ENCODE data around the gene HCRTR1. TPM values are rescaled to one million over a fixed set of nuclear protein-coding genes. Genes with fewer than 3 reads are reported as not detected.

The HCRTR1 gene
- total and polyA plus RNA-seq, 2 donors (not counting 3 experiments of a cell fraction or from before 2014, with no cell fraction given) = 0.93 to 1.5 TPM

GRCh38 chr1:31576743-31577455 lies 40.6 kb upstream of the HCRTR1 start:
- TF ChIP-seq POLR2A (IDR thresholded peaks at IDR 0.05; ENCODE audit: low read depth, low read length) = peak; percentile 14
- no peak for TF ChIP-seq GATA2 (IDR thresholded peaks at IDR 0.05; ENCODE audit: insufficient read depth, insufficient read length, low read depth, low read length)
- TF ChIP-seq, protein P1, sequence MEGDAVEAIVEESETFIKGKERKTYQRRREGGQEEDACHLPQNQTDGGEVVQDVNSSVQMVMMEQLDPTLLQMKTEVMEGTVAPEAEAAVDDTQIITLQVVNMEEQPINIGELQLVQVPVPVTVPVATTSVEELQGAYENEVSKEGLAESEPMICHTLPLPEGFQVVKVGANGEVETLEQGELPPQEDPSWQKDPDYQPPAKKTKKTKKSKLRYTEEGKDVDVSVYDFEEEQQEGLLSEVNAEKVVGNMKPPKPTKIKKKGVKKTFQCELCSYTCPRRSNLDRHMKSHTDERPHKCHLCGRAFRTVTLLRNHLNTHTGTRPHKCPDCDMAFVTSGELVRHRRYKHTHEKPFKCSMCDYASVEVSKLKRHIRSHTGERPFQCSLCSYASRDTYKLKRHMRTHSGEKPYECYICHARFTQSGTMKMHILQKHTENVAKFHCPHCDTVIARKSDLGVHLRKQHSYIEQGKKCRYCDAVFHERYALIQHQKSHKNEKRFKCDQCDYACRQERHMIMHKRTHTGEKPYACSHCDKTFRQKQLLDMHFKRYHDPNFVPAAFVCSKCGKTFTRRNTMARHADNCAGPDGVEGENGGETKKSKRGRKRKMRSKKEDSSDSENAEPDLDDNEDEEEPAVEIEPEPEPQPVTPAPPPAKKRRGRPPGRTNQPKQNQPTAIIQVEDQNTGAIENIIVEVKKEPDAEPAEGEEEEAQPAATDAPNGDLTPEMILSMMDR (IDR thresholded peaks at IDR 0.05; ENCODE audit: extremely low read depth in 1 of 2, insufficient read depth in 1 of 2, low read depth in 1 of 2, low read length in 2 of 2) = no peak
- no peak overlapping the region for H2AFZ ChIP-seq (ENCODE audit: low read depth, low read length)
- intact Hi-C loops (cut with micrococcal nuclease) = loop anchor here (5.0 kb wide), 1 partner anchor 135 kb away; no protein-coding TSS in a partner anchor
- dilution Hi-C loops (cut with MboI; ENCODE audit: extremely low pct_ligation_motif_present, low sequenced_read_pairs) = no loop called here
- CTCF ChIA-PET = interaction anchor here (1.3 to 4.0 kb wide), 6 partner anchors 11 to 42 kb away, joined by 4 to 15 read pairs (median 10); no protein-coding TSS in a partner anchor
- DNase-seq (ENCODE audit: low read depth, low spot score) (peak; percentile 16), FAIRE-seq (peak; percentile 4)
- H3K4me2 ChIP-seq (ENCODE audit: insufficient read depth, low read length) = peak overlapping the region; percentile 97
- H3K9me3 ChIP-seq (replicated peaks; ENCODE audit: control insufficient read depth, insufficient read depth, low read length) = no peaks in the 10 kb centered on the region
- no peaks in the 10 kb centered on the region for H3K9me1 ChIP-seq (replicated peaks; ENCODE audit: control insufficient read depth, extremely low read depth, insufficient read depth, low read length)
- H3K4me3 ChIP-seq (replicated peaks in 1 of 3; ENCODE audit: insufficient read depth in 1 of 3, low read depth in 1 of 3, low read length in 3 of 3) = peak overlapping the region; percentile 76 to 90 (median 87)
- H3K27ac ChIP-seq (ENCODE audit: insufficient read depth, low read depth, low read length) = peak overlapping the region; percentile 88
- no peaks in the 10 kb centered on the region for H4K20me1 ChIP-seq (replicated peaks; ENCODE audit: control insufficient read depth, extremely low read depth, insufficient read depth, low read length)
- POLR2A ChIA-PET = interaction anchor here (1.1 kb wide), 1 partner anchor 41 kb away, joined by 3 read pairs; no protein-coding TSS in a partner anchor
- BruUV-seq (replicated peaks) = TSS peak; percentile 18
- H3K4me1 ChIP-seq (ENCODE audit: control insufficient read depth, extremely low read depth, insufficient read depth, low read length) = peaks cover 67% of the 10 kb centered on the region
- no peaks in the 10 kb centered on the region for H3K27me3 ChIP-seq (ENCODE audit: control insufficient read depth in 2 of 2, insufficient read depth in 2 of 2, low read length in 2 of 2)
- no peaks in the 10 kb centered on the region for H3K36me3 ChIP-seq (ENCODE audit: control insufficient read depth in 2 of 2, extremely low read depth in 1 of 2, insufficient read depth in 2 of 2, low read length in 2 of 2)
- peak overlapping the region; percentile 69 for H3K9ac ChIP-seq (replicated peaks; ENCODE audit: extremely low read depth, insufficient read depth, low read length)
- peaks cover 54% of the 10 kb centered on the region for H3K79me2 ChIP-seq (ENCODE audit: control insufficient read depth, insufficient read depth, low read length)

Measured in endothelial cell of umbilical vein (primary cell).